ENCODE results near the gene SUSD2. TPM values are rescaled to one million over a fixed set of nuclear protein-coding genes. Genes with fewer than 3 reads are reported as not detected.
A peak's percentile ranks its signal among the peaks of the same experiment; 100 is the strongest.

The SUSD2 gene
- polyA plus RNA-seq, 4 donors: 6.1 to 82.9 (median 11.3) TPM

- H3K27ac ChIP-seq (ENCODE audit: low read depth in 1 of 3, low read length in 2 of 3): peak overlapping the region; percentile 33 to 57 (median 49)
- H3K4me3 ChIP-seq (ENCODE audit: low read depth in 1 of 3, low read length in 3 of 3): peak overlapping the region; percentile 37 to 62 (median 58)
- H3K9me3 ChIP-seq (ENCODE audit: control insufficient read depth in 2 of 2, insufficient read depth in 1 of 2, low read depth in 1 of 2, low read length in 1 of 2): no peaks in the 10 kb centered on the region
- H3K27me3 ChIP-seq (ENCODE audit: control insufficient read depth in 3 of 3, insufficient read depth in 3 of 3, low read length in 3 of 3): no peaks in the 10 kb centered on the region
- no peak for FAIRE-seq
- peak; percentile 33 to 71 for DNase-seq
- WGBS, 3 donors: 0 to 1% (median 0%) methylated on average over 48 to 77 of the region's 77 CpGs
- H3K4me1 ChIP-seq (ENCODE audit: control insufficient read depth in 3 of 3, insufficient read depth in 2 of 3, low read depth in 1 of 3, low read length in 2 of 3): peaks cover 0 to 40% (median 0%) of the 10 kb centered on the region in 3 donors
- peaks cover 0 to 71% (median 2%) of the 10 kb centered on the region in 3 donors for H3K36me3 ChIP-seq (ENCODE audit: control insufficient read depth in 3 of 3, insufficient read depth in 2 of 3, low read depth in 1 of 3, low read length in 3 of 3)
Measured at GRCh38 chr22:24156141-24156912, 25.0 kb upstream of the SUSD2 start.

GRCh38 chr22:24156913-24157821, 24.1 kb upstream of the SUSD2 start:
- H3K27me3 ChIP-seq (ENCODE audit: control insufficient read depth in 3 of 3, insufficient read depth in 3 of 3, low read length in 3 of 3): no peaks in the 10 kb centered on the region
- peaks cover 2 to 71% (median 2%) of the 10 kb centered on the region in 3 donors for H3K36me3 ChIP-seq (ENCODE audit: control insufficient read depth in 3 of 3, insufficient read depth in 2 of 3, low read depth in 1 of 3, low read length in 3 of 3)
- H3K9me3 ChIP-seq (ENCODE audit: control insufficient read depth in 2 of 2, insufficient read depth in 1 of 2, low read depth in 1 of 2, low read length in 1 of 2): no peaks in the 10 kb centered on the region
- 19 to 32% (median 26%) methylated on average over 20 to 23 of the region's 23 CpGs for WGBS, 3 donors
- peak overlapping the region; percentile 37 to 62 (median 58) for H3K4me3 ChIP-seq (ENCODE audit: low read depth in 1 of 3, low read length in 3 of 3)
- DNase-seq (peak; percentile 79 to 91), FAIRE-seq (no peak)
- peaks cover 0 to 40% (median 0%) of the 10 kb centered on the region in 3 donors for H3K4me1 ChIP-seq (ENCODE audit: control insufficient read depth in 3 of 3, insufficient read depth in 2 of 3, low read depth in 1 of 3, low read length in 2 of 3)
- H3K27ac ChIP-seq (ENCODE audit: low read depth in 1 of 3, low read length in 2 of 3): peak overlapping the region; percentile 33 to 72 (median 49)

- Histone ChIP-seq H3K36me3 (ENCODE audit: control insufficient read depth in 3 of 3, insufficient read depth in 2 of 3, low read depth in 1 of 3, low read length in 3 of 3) (peaks cover 2 to 72% (median 3%) of the 10 kb centered on the region in 3 donors), H3K27ac (ENCODE audit: low read depth in 1 of 3, low read length in 2 of 3) (peak overlapping the region in 2 of 3 donors; percentile 47 to 72), H3K4me1 (ENCODE audit: control insufficient read depth in 3 of 3, insufficient read depth in 2 of 3, low read depth in 1 of 3, low read length in 2 of 3) (peaks cover 0 to 40% (median 0%) of the 10 kb centered on the region in 3 donors), H3K27me3 (ENCODE audit: control insufficient read depth in 3 of 3, insufficient read depth in 3 of 3, low read length in 3 of 3) (no peaks in the 10 kb centered on the region), H3K4me3 (ENCODE audit: low read depth in 1 of 3, low read length in 3 of 3) (peak overlapping the region in 1 of 3 donors; percentile 38), H3K9me3 (ENCODE audit: control insufficient read depth in 2 of 2, insufficient read depth in 1 of 2, low read depth in 1 of 2, low read length in 1 of 2) (no peaks in the 10 kb centered on the region)
- no peak for DNase-seq
- FAIRE-seq: no peak
- WGBS, 3 donors: 73 to 87% (median 81%) methylated on average over 10 of the region's 10 CpGs
Measured at GRCh38 chr22:24157822-24158135, 23.5 kb upstream of the SUSD2 start.

- WGBS, 3 donors: 72 to 97% (median 77%) methylated on average over 2 of the region's 2 CpGs
- Histone ChIP-seq H3K27ac (ENCODE audit: low read depth in 1 of 3, low read length in 2 of 3) (no peak overlapping the region), H3K4me3 (ENCODE audit: low read depth in 1 of 3, low read length in 3 of 3) (no peak overlapping the region), H3K36me3 (ENCODE audit: control insufficient read depth in 3 of 3, insufficient read depth in 2 of 3, low read depth in 1 of 3, low read length in 3 of 3) (peaks cover 2 to 82% (median 11%) of the 10 kb centered on the region in 3 donors), H3K9me3 (ENCODE audit: control insufficient read depth in 2 of 2, insufficient read depth in 1 of 2, low read depth in 1 of 2, low read length in 1 of 2) (no peaks in the 10 kb centered on the region), H3K27me3 (ENCODE audit: control insufficient read depth in 3 of 3, insufficient read depth in 3 of 3, low read length in 3 of 3) (no peaks in the 10 kb centered on the region), H3K4me1 (ENCODE audit: control insufficient read depth in 3 of 3, insufficient read depth in 2 of 3, low read depth in 1 of 3, low read length in 2 of 3) (peaks cover 0 to 25% (median 0%) of the 10 kb centered on the region in 3 donors)
- FAIRE-seq (no peak), DNase-seq (no peak)
Measured at GRCh38 chr22:24159650-24160049, 21.6 kb upstream of the SUSD2 start.

GRCh38 chr22:24160546-24160945, 20.7 kb upstream of the SUSD2 start:
- H3K4me3 ChIP-seq (ENCODE audit: low read depth in 1 of 3, low read length in 3 of 3): no peak overlapping the region
- DNase-seq (no peak), FAIRE-seq (no peak)
- no peaks in the 10 kb centered on the region for H3K27me3 ChIP-seq (ENCODE audit: control insufficient read depth in 3 of 3, insufficient read depth in 3 of 3, low read length in 3 of 3)
- peaks cover 0 to 16% (median 0%) of the 10 kb centered on the region in 3 donors for H3K4me1 ChIP-seq (ENCODE audit: control insufficient read depth in 3 of 3, insufficient read depth in 2 of 3, low read depth in 1 of 3, low read length in 2 of 3)
- peaks cover 2 to 82% (median 17%) of the 10 kb centered on the region in 3 donors for H3K36me3 ChIP-seq (ENCODE audit: control insufficient read depth in 3 of 3, insufficient read depth in 2 of 3, low read depth in 1 of 3, low read length in 3 of 3)
- 72 to 81% (median 78%) methylated on average over 6 of the region's 6 CpGs for WGBS, 3 donors
- no peak overlapping the region for H3K27ac ChIP-seq (ENCODE audit: low read depth in 1 of 3, low read length in 2 of 3)
- no peaks in the 10 kb centered on the region for H3K9me3 ChIP-seq (ENCODE audit: control insufficient read depth in 2 of 2, insufficient read depth in 1 of 2, low read depth in 1 of 2, low read length in 1 of 2)

GRCh38 chr22:24161485-24161884, 19.8 kb upstream of the SUSD2 start:
- Histone ChIP-seq H3K27ac (ENCODE audit: low read depth in 1 of 3, low read length in 2 of 3) (peak overlapping the region in 1 of 3 donors; percentile 37), H3K36me3 (ENCODE audit: control insufficient read depth in 3 of 3, insufficient read depth in 2 of 3, low read depth in 1 of 3, low read length in 3 of 3) (peaks cover 2 to 91% (median 17%) of the 10 kb centered on the region in 3 donors), H3K4me1 (ENCODE audit: control insufficient read depth in 3 of 3, insufficient read depth in 2 of 3, low read depth in 1 of 3, low read length in 2 of 3) (peaks cover 0 to 14% (median 0%) of the 10 kb centered on the region in 3 donors), H3K4me3 (ENCODE audit: low read depth in 1 of 3, low read length in 3 of 3) (no peak overlapping the region), H3K27me3 (ENCODE audit: control insufficient read depth in 3 of 3, insufficient read depth in 3 of 3, low read length in 3 of 3) (no peaks in the 10 kb centered on the region), H3K9me3 (ENCODE audit: control insufficient read depth in 2 of 2, insufficient read depth in 1 of 2, low read depth in 1 of 2, low read length in 1 of 2) (no peaks in the 10 kb centered on the region)
- FAIRE-seq (no peak), DNase-seq (no peak)
- 87 to 94% (median 93%) methylated on average over 7 of the region's 7 CpGs for WGBS, 3 donors

GRCh38 chr22:24161909-24162308, 19.4 kb upstream of the SUSD2 start:
- Histone ChIP-seq H3K27me3 (ENCODE audit: control insufficient read depth in 3 of 3, insufficient read depth in 3 of 3, low read length in 3 of 3) (no peaks in the 10 kb centered on the region), H3K4me1 (ENCODE audit: control insufficient read depth in 3 of 3, insufficient read depth in 2 of 3, low read depth in 1 of 3, low read length in 2 of 3) (peaks cover 0 to 14% (median 0%) of the 10 kb centered on the region in 3 donors), H3K36me3 (ENCODE audit: control insufficient read depth in 3 of 3, insufficient read depth in 2 of 3, low read depth in 1 of 3, low read length in 3 of 3) (peaks cover 3 to 95% (median 18%) of the 10 kb centered on the region in 3 donors), H3K27ac (ENCODE audit: low read depth in 1 of 3, low read length in 2 of 3) (peak overlapping the region in 1 of 3 donors; percentile 37), H3K9me3 (ENCODE audit: control insufficient read depth in 2 of 2, insufficient read depth in 1 of 2, low read depth in 1 of 2, low read length in 1 of 2) (no peaks in the 10 kb centered on the region), H3K4me3 (ENCODE audit: low read depth in 1 of 3, low read length in 3 of 3) (no peak overlapping the region)
- DNase-seq: no peak
- no peak for FAIRE-seq
- 81 to 96% (median 93%) methylated on average over 6 of the region's 6 CpGs for WGBS, 3 donors

GRCh38 chr22:24162436-24162835, 18.9 kb upstream of the SUSD2 start:
- DNase-seq (no peak), FAIRE-seq (no peak)
- Histone ChIP-seq H3K27ac (ENCODE audit: low read depth in 1 of 3, low read length in 2 of 3) (no peak overlapping the region), H3K4me1 (ENCODE audit: control insufficient read depth in 3 of 3, insufficient read depth in 2 of 3, low read depth in 1 of 3, low read length in 2 of 3) (peaks cover 0 to 9% (median 0%) of the 10 kb centered on the region in 3 donors), H3K4me3 (ENCODE audit: low read depth in 1 of 3, low read length in 3 of 3) (no peak overlapping the region), H3K9me3 (ENCODE audit: control insufficient read depth in 2 of 2, insufficient read depth in 1 of 2, low read depth in 1 of 2, low read length in 1 of 2) (no peaks in the 10 kb centered on the region), H3K36me3 (ENCODE audit: control insufficient read depth in 3 of 3, insufficient read depth in 2 of 3, low read depth in 1 of 3, low read length in 3 of 3) (peaks cover 3 to 98% (median 23%) of the 10 kb centered on the region in 3 donors), H3K27me3 (ENCODE audit: control insufficient read depth in 3 of 3, insufficient read depth in 3 of 3, low read length in 3 of 3) (no peaks in the 10 kb centered on the region)
- 82 to 96% (median 95%) methylated on average over 6 of the region's 6 CpGs for WGBS, 3 donors

Measured in small intestine (tissue), 7 donors.